Gastrocnemius medialis (tissue), 4 donors: ENCODE measurements around the gene PRSS21. TPM values are rescaled to one million over a fixed set of nuclear protein-coding genes. Genes with fewer than 3 reads are reported as not detected.

ENCODE experiments used
- ATAC-seq, 2 donors: fragments of 150-250 bp; one replicate each; pipeline ENCODE4 v1.9.1; 2016
- DNase-seq, 2 donors: peaks; one replicate each; pipeline ENCODE4 v3.0.0-alpha.2; 2019
- H3K27ac ChIP-seq, 4 donors: fragments of 200-600 bp; sonication (generic); 1 replicate in 1 of 4; 2 replicates in 3 of 4; pipeline ENCODE4 v1.5.1; 2016 to 2018; ENCODE audit warnings: mild to moderate bottlenecking in 2 of 4, moderate library complexity in 1 of 4
- H3K27me3 ChIP-seq, 3 donors: fragments of 200-600 bp; sonication (generic) in 2 of 3; 1 replicate in 1 of 3; 2 replicates in 2 of 3; pipeline versions ENCODE4 v1.5.1 to v1.6.0; 2016 to 2019; ENCODE audit warnings: mild to moderate bottlenecking in 1 of 3, moderate library complexity in 1 of 3
- H3K36me3 ChIP-seq, 2 donors: fragments of 200-600 bp; sonication (generic) in 1 of 2; one replicate each; pipeline ENCODE4 v1.5.1; 2017 to 2018
- H3K4me1 ChIP-seq, 2 donors: fragments of 200-600 bp; sonication (generic) in 1 of 2; one replicate each; pipeline ENCODE4 v1.5.1; 2016 to 2017; ENCODE audit warnings: mild to moderate bottlenecking in 2 of 2
- H3K4me3 ChIP-seq, 4 donors: fragments of 200-600 bp; sonication (generic) in 3 of 4; 1 replicate in 1 of 4; 2 replicates in 3 of 4; pipeline ENCODE4 v1.5.1; 2016 to 2019; ENCODE audit warnings: mild to moderate bottlenecking in 2 of 4
- H3K9me3 ChIP-seq, 3 donors: fragments of 200-600 bp; sonication (generic) in 2 of 3; 1 replicate in 1 of 3; 2 replicates in 2 of 3; pipeline ENCODE4 v1.5.1; 2016 to 2019
- CTCF ChIP-seq, 5 experiments: fragments of 450-650 bp in 3 of 5; fragments of 200-600 bp in 2 of 5; sonication (generic) in 2 of 5; IDR thresholded peaks in 4 of 5; conservative IDR thresholded peaks in 1 of 5; 1 replicate in 4 of 5; 2 replicates in 1 of 5; pipeline ENCODE4 v1.5.1; 2016 to 2019; ENCODE audit warnings: antibody characterized with exemption in 5 of 5, mild to moderate bottlenecking in 3 of 5, moderate library complexity in 3 of 5
- POLR2A ChIP-seq, 2 donors: fragments of 450-650 bp; IDR thresholded peaks; one replicate each; pipeline ENCODE4 v1.6.1; 2017; ENCODE audit warnings: antibody characterized with exemption in 2 of 2, mild to moderate bottlenecking in 2 of 2, moderate library complexity in 2 of 2
- in situ Hi-C, 4 donors: fragments of 200-750 bp; cut with MboI; loops; one replicate each; pipeline versions ENCODE4 v1.15.0 to v1.8.0; 2017; ENCODE audit warnings: low sequenced_read_pairs in 4 of 4
- intact Hi-C: fragments of 100-400 bp; cut with DNase I; formaldehyde crosslinking; loops from one replicate; pipeline ENCODE4 v1.15.1; 2023; ENCODE audit warnings: low total_unique reads
- total RNA-seq, 4 donors: library from RNA; depleted of rRNA; stranded (reverse); fragments of >200 nt; gene quantifications; one replicate each; pipeline versions ENCODE4 v1.1.0 to v1.2.3, GENCODE V29; 2016

PRSS21 gene
- total RNA-seq, 4 donors from 2014 or later, result not detected

- Histone ChIP-seq H3K36me3 (no peaks in the 10 kb centered on the region), H3K9me3 (no peaks in the 10 kb centered on the region), H3K4me1 (no peaks in the 10 kb centered on the region), H3K27me3 (peaks cover 9 to 11% (median 9%) of the 10 kb centered on the region in 3 donors), H3K27ac (no peak overlapping the region), H3K4me3 (no peak overlapping the region)
- ATAC-seq (no peak), DNase-seq (no peak)
- TF ChIP-seq POLR2A (IDR thresholded peaks at IDR 0.05), result no peak
- no peak for TF ChIP-seq CTCF (IDR thresholded peaks at IDR 0.05 in 4 of 5, conservative IDR thresholded peaks at IDR 0.05 in 1 of 5)
- intact Hi-C loops, result no loop called here
- in situ Hi-C loops, result no loop called here
Measured at GRCh38 chr16:2828876-2829430, 11.9 kb downstream of the PRSS21 start.

GRCh38 chr16:2829501-2830354 lies 12.7 kb downstream of the PRSS21 start, which contains the start of gene ZG16B:
ZG16B (plus strand) TSS chr16:2830303; CDS start chr16:2830442, 139 bp downstream.
- H3K27ac ChIP-seq, result no peak within 1 kb of the TSS
- H3K9me3 ChIP-seq, result no peaks in the 10 kb centered on the region
- no peak for DNase-seq
- in situ Hi-C loops, result no loop called here
- no peak within 1 kb of the TSS for H3K4me3 ChIP-seq
- H3K36me3 ChIP-seq, result no peaks in the 10 kb centered on the region
- peaks cover 9 to 11% (median 9%) of the 10 kb centered on the region in 3 donors for H3K27me3 ChIP-seq
- intact Hi-C loops, result no loop called here
- no peaks in the 10 kb centered on the region for H3K4me1 ChIP-seq
- no peak for TF ChIP-seq POLR2A (IDR thresholded peaks at IDR 0.05)
- TF ChIP-seq CTCF (IDR thresholded peaks at IDR 0.05 in 4 of 5, conservative IDR thresholded peaks at IDR 0.05 in 1 of 5), result no peak
- no peak for ATAC-seq

GRCh38 chr16:2830355-2830695 lies 13.3 kb downstream of the PRSS21 start:
- intact Hi-C loops, result no loop called here
- Histone ChIP-seq H3K27me3 (peaks cover 9 to 11% (median 9%) of the 10 kb centered on the region in 3 donors), H3K27ac (no peak overlapping the region)

GRCh38 chr16:2831203-2831602 lies 14.2 kb downstream of the PRSS21 start:
- peaks cover 9 to 12% (median 11%) of the 10 kb centered on the region in 3 donors for H3K27me3 ChIP-seq
- in situ Hi-C loops, result no loop called here

More at GRCh38 chr16:2830355-2830695, 13.3 kb downstream of the PRSS21 start:
- Histone ChIP-seq H3K36me3 (no peaks in the 10 kb centered on the region), H3K4me1 (no peaks in the 10 kb centered on the region), H3K4me3 (no peak overlapping the region), H3K9me3 (no peaks in the 10 kb centered on the region)
- in situ Hi-C loops, result no loop called here
- TF ChIP-seq POLR2A (IDR thresholded peaks at IDR 0.05) (no peak), CTCF (IDR thresholded peaks at IDR 0.05 in 4 of 5, conservative IDR thresholded peaks at IDR 0.05 in 1 of 5) (no peak)
- ATAC-seq (no peak), DNase-seq (no peak)

More at GRCh38 chr16:2831203-2831602, 14.2 kb downstream of the PRSS21 start:
- no peaks in the 10 kb centered on the region for H3K9me3 ChIP-seq
- TF ChIP-seq CTCF (IDR thresholded peaks at IDR 0.05 in 4 of 5, conservative IDR thresholded peaks at IDR 0.05 in 1 of 5) (no peak), POLR2A (IDR thresholded peaks at IDR 0.05) (no peak)
- H3K27ac ChIP-seq, result no peak overlapping the region
- no peak for ATAC-seq
- no peak for DNase-seq
- H3K36me3 ChIP-seq, result no peaks in the 10 kb centered on the region
- H3K4me3 ChIP-seq, result no peak overlapping the region
- no peaks in the 10 kb centered on the region for H3K4me1 ChIP-seq
- intact Hi-C loops, result no loop called here
